ENCODE data around the gene ELP5.

Gene ELP5

DNA sequence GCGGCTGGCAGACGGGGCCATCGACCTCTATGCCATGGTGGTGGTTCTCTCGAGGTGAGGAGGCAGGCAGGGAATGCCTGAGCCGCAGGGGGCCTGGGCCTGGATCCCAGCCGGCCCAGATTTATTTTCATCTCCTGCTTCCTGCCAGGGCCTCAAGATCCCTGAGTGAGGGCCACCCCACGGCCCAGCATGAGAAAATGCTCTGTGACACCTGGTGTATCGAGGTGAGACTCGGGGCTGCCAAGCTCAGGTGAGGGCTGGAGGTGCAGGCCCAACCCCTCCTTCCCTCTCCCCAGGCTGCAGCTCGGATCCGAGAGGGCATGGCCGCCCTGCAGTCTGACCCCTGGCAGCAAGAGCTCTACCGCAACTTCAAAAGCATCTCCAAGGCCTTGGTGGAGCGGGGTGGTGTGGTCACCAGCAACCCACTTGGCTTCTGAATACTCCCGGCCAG, 27.3 kb upstream of the ELP5 start:
- TF ChIP-seq, protein P1, sequence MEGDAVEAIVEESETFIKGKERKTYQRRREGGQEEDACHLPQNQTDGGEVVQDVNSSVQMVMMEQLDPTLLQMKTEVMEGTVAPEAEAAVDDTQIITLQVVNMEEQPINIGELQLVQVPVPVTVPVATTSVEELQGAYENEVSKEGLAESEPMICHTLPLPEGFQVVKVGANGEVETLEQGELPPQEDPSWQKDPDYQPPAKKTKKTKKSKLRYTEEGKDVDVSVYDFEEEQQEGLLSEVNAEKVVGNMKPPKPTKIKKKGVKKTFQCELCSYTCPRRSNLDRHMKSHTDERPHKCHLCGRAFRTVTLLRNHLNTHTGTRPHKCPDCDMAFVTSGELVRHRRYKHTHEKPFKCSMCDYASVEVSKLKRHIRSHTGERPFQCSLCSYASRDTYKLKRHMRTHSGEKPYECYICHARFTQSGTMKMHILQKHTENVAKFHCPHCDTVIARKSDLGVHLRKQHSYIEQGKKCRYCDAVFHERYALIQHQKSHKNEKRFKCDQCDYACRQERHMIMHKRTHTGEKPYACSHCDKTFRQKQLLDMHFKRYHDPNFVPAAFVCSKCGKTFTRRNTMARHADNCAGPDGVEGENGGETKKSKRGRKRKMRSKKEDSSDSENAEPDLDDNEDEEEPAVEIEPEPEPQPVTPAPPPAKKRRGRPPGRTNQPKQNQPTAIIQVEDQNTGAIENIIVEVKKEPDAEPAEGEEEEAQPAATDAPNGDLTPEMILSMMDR (IDR thresholded peaks at IDR 0.05; ENCODE audit: insufficient read depth, low read length, poor library complexity, severe bottlenecking) = no peak
- peaks cover 39% of the 10 kb centered on the region for H3K36me3 ChIP-seq (ENCODE audit: control insufficient read depth, insufficient read depth, low read length)
- no peak for DNase-seq (ENCODE audit: extremely low read depth, insufficient read length)
- no peaks in the 10 kb centered on the region for H3K27me3 ChIP-seq (replicated peaks; ENCODE audit: control insufficient read depth, insufficient read depth, low read length)
- H3K4me3 ChIP-seq (replicated peaks; ENCODE audit: low read depth, low read length) = no peak overlapping the region

DNA sequence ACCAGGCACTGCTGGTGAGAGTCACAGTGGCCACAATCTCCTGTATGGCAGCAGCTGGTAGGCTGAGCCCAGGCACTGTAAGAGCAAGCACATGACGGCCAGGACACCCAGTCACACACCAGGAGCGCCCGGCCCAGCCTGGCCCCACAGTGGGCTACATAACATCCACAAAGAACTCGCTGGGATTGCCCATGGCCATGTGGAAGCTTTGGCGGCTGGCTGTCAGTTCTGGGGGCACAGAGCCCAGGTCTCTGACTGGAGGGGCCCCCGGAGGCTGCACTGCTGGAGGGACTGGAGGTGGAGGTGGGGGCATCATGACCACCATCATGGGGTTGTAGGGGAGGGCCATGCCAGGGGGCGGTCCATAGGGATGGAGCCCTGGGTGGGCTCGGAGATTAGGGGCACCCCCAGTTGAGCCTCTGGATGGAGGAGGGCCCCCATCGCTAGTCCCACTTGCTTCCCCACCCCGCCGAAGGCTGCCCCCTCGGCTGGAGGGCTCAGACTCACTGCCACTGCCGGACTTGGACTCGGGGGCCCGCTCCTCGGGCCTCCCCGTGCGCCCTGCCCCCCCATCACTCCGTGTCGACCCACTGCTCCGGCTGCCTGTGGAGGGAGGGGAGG, 26.2 kb upstream of the ELP5 start:
- no peak overlapping the region for H3K4me3 ChIP-seq (replicated peaks; ENCODE audit: low read depth, low read length)
- DNase-seq (ENCODE audit: extremely low read depth, insufficient read length) = no peak
- no peaks in the 10 kb centered on the region for H3K27me3 ChIP-seq (replicated peaks; ENCODE audit: control insufficient read depth, insufficient read depth, low read length)
- TF ChIP-seq, protein P1 (IDR thresholded peaks at IDR 0.05; ENCODE audit: insufficient read depth, low read length, poor library complexity, severe bottlenecking) = no peak
- H3K36me3 ChIP-seq (ENCODE audit: control insufficient read depth, insufficient read depth, low read length) = peaks cover 48% of the 10 kb centered on the region

DNA sequence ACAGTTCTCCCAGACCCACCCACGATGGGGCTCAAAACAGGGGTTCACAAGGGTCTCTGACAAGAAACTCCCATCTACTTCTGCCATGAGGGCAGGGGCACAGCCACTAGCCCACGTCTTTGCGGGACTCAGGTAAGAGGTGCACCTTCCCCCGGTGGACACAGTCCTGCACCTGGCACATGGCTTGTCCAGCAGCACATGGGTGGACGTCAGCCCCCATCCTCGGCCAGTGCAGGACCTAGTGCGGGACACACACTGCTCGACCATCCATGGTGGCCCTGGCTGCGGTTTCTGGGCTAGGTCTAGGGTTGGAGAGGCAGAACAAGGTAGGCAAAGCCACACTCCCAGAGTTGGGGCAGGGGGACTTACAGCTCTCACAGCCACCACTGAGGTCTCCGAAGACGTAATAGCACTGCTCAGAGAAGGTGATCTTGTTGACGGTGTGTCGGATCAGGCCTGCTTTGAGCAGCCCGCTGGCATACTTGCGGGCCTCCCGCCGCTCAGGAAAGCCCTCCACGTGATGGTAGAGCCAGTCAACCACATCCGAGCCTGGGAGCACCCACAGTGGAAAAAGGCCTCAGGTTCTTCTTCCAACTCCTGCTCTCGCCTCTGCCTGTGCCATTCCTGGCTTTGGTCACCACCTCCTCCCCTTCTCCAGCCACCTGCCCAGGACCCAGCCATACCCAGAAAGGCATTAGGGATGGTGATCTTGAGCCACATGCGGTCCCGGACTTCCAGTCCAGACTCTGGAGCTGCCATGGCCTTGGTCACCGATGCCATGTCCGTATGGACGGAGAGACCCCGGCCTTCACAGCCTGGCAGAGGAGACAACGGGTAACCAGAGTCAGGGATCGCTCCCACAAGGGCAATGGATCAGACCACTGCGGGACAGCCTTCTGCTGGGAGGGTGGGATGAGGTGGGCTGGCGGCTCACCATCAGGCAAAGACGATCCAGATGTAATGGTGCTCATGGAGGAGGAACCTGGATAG, 25.0 kb upstream of the ELP5 start:
- TF ChIP-seq, protein P1 (IDR thresholded peaks at IDR 0.05; ENCODE audit: insufficient read depth, low read length, poor library complexity, severe bottlenecking) = no peak
- no peaks in the 10 kb centered on the region for H3K27me3 ChIP-seq (replicated peaks; ENCODE audit: control insufficient read depth, insufficient read depth, low read length)

DNA sequence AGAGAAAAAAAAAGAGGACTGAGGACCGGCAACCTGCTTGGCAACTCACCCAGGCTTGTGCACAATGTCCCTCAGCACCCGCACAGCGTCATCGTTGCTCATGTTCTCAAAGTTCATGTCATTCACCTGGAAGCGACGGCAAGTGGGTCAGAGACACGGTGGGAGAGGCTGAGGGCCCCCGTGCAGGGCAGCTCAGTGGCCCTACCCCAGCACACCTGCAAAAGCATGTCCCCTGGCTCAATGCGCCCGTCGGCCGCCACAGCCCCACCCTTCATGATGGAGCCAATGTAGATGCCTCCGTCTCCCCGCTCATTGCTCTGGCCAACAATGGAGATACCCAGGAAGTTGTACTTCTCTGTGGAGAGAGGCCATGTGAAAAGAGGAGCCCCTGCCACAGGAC, 23.1 kb upstream of the ELP5 start:
- DNase-seq (ENCODE audit: extremely low read depth, insufficient read length) = no peak
- Histone ChIP-seq H3K4me3 (replicated peaks; ENCODE audit: low read depth, low read length) (no peak overlapping the region), H3K36me3 (ENCODE audit: control insufficient read depth, insufficient read depth, low read length) (peaks cover 37% of the 10 kb centered on the region), H3K27me3 (replicated peaks; ENCODE audit: control insufficient read depth, insufficient read depth, low read length) (no peaks in the 10 kb centered on the region)
- TF ChIP-seq, protein P1 (IDR thresholded peaks at IDR 0.05; ENCODE audit: insufficient read depth, low read length, poor library complexity, severe bottlenecking) = no peak

More for the DNA sequence above, 25.0 kb upstream of the ELP5 start:
- Histone ChIP-seq H3K4me3 (replicated peaks; ENCODE audit: low read depth, low read length) (no peak overlapping the region), H3K36me3 (ENCODE audit: control insufficient read depth, insufficient read depth, low read length) (peaks cover 48% of the 10 kb centered on the region)
- no peak for DNase-seq (ENCODE audit: extremely low read depth, insufficient read length)

DNA sequence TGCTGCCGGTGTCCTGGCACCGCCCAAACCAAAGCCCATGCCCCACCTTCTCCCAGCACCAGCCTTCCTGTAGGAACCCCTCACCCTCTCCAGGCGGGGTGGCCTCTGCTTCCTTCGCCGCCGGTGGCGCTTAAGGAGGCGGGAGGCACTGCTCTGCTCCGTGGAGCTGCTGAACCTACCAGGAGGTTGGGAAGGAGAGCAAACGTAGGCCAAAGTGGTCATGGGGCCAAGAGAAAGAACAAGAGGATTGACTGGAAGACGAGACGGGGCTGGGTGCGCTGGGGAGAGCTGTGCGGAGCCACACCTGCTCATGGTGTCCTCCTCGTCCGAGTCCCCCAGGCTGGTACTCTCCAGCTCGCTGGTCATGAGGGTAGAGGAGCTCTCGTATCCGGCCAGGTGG, 22.5 kb upstream of the ELP5 start:
- TF ChIP-seq, protein P1 (IDR thresholded peaks at IDR 0.05; ENCODE audit: insufficient read depth, low read length, poor library complexity, severe bottlenecking) = no peak
- Histone ChIP-seq H3K27me3 (replicated peaks; ENCODE audit: control insufficient read depth, insufficient read depth, low read length) (no peaks in the 10 kb centered on the region), H3K4me3 (replicated peaks; ENCODE audit: low read depth, low read length) (no peak overlapping the region), H3K36me3 (ENCODE audit: control insufficient read depth, insufficient read depth, low read length) (peaks cover 32% of the 10 kb centered on the region)
- no peak for DNase-seq (ENCODE audit: extremely low read depth, insufficient read length)

All from GM06990 (cell line).